ENCODE results near the gene TPRA1. TPM values are rescaled to one million over a fixed set of nuclear protein-coding genes. Genes with fewer than 3 reads are reported as not detected.

TPRA1 gene
- 10 to 100 TPM; 50.3 to 75.3 (median 67.5) TPM for total RNA-seq

DNA sequence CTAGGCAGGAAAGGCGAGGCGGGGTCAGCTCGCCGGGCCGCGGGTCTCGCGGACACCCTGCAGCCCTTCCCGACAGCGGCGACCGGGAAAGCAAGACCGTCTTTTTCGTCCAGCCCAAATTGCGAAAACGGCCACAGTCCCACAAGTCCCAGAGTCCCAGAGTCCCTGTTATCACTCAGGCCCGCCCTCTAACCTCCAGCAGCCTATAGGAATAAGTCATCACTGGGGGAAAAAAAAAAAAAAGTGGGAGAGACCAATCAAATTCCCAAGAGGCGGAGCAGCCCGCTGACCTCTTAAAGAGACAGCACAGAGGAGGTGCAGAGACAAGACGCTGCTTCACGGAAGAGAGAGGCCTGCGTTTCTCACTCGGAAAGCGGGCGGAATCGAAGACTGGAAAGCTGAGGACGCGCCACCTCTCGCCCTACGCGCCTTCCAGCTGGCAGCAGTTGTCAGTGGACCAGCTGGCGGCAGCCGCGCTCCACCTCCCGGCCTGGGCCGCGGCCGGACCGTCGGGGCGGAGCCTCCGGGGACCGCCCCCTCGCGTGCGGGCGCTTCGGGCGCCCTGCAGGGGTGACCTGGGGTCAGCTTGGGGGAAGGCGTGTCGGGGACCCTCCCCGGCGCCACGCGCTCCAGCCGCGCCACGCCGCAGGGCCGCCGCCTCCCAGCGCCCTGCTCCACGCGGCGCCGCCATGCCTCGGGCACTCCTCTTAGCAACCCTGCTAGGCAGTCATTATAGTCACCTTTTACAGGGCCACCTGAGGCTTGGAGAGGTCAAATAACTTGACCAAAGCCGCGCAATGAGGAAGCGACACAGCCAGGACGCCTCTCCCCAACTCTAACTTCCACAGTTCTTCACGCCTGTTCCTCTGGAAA lies at the start of gene TPRA1:
Gene TPRA1, minus strand, starts transcription at position 141 of the 873 bp plus-strand sequence. CDS start 10,587 bp downstream, outside the sequence.
- WGBS, 2 donors, result 0 to 1% methylated on average over 27 to 72 of the region's 72 CpGs

DNA sequence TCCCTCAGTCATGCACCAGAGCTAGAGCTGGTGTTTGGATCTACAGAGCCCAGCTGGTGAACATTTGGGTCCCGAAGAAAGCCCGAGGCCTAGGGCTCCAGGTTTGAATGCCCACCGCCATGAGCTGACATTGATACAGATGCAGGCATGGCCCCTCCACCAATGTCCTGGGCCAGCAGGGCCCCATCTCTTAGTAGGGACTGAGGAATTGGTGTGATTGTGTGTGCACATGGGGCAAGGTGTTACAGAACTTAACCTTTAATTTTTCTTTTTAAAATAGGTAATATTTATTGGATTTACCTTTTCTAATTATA lies 49.5 kb upstream of the TPRA1 start:
- Histone ChIP-seq H3K4me1 (no peaks in the 10 kb centered on the region), H3K4me3 (no peak overlapping the region), H3K27ac (no peak overlapping the region), H3K36me3 (no peaks in the 10 kb centered on the region), H3K9me3 (no peaks in the 10 kb centered on the region), H3K27me3 (no peaks in the 10 kb centered on the region)
- no peak for TF ChIP-seq EP300 (IDR thresholded peaks at IDR 0.05)
- no peak for TF ChIP-seq POLR2A (IDR thresholded peaks at IDR 0.05)
- TF ChIP-seq, protein P1, sequence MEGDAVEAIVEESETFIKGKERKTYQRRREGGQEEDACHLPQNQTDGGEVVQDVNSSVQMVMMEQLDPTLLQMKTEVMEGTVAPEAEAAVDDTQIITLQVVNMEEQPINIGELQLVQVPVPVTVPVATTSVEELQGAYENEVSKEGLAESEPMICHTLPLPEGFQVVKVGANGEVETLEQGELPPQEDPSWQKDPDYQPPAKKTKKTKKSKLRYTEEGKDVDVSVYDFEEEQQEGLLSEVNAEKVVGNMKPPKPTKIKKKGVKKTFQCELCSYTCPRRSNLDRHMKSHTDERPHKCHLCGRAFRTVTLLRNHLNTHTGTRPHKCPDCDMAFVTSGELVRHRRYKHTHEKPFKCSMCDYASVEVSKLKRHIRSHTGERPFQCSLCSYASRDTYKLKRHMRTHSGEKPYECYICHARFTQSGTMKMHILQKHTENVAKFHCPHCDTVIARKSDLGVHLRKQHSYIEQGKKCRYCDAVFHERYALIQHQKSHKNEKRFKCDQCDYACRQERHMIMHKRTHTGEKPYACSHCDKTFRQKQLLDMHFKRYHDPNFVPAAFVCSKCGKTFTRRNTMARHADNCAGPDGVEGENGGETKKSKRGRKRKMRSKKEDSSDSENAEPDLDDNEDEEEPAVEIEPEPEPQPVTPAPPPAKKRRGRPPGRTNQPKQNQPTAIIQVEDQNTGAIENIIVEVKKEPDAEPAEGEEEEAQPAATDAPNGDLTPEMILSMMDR (IDR thresholded peaks at IDR 0.05), result no peak
- 90 to 100% methylated on average over 3 of the region's 3 CpGs for WGBS, 2 donors
- DNase-seq (ENCODE audit: low spot score in 2 of 2), result no peak

More for the DNA sequence above, at the start of gene TPRA1:
- H3K27me3 ChIP-seq, result no peaks in the 10 kb centered on the region
- H3K9me3 ChIP-seq, result no peaks in the 10 kb centered on the region
- H3K36me3 ChIP-seq, result no peaks in the 10 kb centered on the region
- H3K27ac ChIP-seq, result peak within 1 kb of the TSS; percentile 71 to 92 (median 88)
- H3K4me1 ChIP-seq, result peaks cover 0 to 45% (median 27%) of the 10 kb centered on the region in 4 donors
- H3K4me3 ChIP-seq, result peak within 1 kb of the TSS; percentile 83 to 97 (median 91)
- peak; percentile 81 to 92 for DNase-seq (ENCODE audit: low spot score in 2 of 2)
- TF ChIP-seq POLR2A (IDR thresholded peaks at IDR 0.05), result peak in 1 of 2 donors; percentile 71
- TF ChIP-seq, protein P1 (IDR thresholded peaks at IDR 0.05), result peak in 3 of 5 experiments; percentile 10 to 49 (median 21)
- TF ChIP-seq EP300 (IDR thresholded peaks at IDR 0.05), result peak; percentile 66 to 75

DNA sequence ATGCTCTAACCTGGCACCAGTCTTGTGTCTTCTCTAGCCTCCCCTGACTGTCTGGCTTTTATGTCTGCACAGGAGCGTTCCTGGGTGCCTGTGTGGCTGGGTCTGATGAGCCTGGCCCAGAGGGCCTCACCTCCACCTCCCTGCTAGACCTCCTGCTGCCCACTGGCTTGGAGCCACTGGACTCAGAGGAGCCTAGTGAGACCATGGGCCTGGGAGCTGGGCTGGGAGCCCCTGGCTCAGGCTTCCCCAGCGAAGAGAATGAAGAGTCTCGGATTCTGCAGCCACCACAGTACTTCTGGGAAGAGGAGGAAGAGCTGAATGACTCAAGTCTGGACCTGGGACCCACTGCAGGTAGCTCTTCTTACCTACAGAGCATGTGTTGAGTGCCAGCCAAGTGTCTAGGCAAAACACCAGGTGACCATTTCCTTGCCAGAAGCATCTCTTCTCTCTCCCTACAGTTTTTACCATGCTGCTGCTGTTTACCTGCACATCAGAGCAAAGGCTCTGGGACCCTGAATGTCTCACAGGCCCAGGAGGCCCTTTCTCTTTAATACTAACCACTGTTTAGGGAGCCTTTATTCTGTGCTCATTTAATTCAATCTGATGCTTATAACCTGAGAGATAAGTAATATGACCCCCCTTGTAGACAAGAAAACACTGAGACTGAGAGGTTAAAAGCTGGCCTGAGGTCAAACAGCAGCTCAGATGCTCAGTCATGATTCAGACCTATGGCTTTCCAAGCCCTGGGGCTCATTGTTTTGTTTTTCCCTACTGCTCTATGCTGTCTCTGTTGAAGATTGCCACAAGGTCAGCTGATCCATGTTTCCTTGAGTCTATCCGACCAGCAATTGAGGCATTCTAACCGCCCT lies 48.9 kb upstream of the TPRA1 start:
- TF ChIP-seq POLR2A (IDR thresholded peaks at IDR 0.05) (no peak), EP300 (IDR thresholded peaks at IDR 0.05) (no peak)
- TF ChIP-seq, protein P1 (IDR thresholded peaks at IDR 0.05), result no peak
- Histone ChIP-seq H3K27me3 (no peaks in the 10 kb centered on the region), H3K9me3 (no peaks in the 10 kb centered on the region), H3K36me3 (no peaks in the 10 kb centered on the region), H3K27ac (no peak overlapping the region), H3K4me3 (no peak overlapping the region), H3K4me1 (no peaks in the 10 kb centered on the region)
- WGBS, 2 donors, result 76 to 78% methylated on average over 5 of the region's 5 CpGs
- DNase-seq (ENCODE audit: low spot score in 2 of 2), result no peak

DNA sequence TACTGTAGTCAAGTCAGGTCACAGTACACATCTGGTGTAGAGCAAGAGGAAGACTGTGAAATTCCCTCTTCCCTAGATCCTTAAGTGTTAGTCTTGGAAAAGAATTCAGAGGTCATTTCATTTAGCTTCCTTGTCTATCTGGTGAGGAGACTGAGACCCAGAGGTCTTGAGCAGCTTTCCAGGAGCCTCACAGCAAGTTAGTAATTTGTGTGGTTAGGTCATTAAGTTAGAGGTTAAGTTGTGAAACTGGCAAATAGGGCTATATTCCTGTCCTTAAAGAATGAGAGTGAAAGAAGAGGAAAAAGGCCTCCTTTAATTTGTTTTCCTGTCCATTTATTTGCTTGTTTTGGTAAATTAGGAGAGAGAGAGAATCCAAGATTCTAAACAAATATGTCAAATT lies 47.4 kb upstream of the TPRA1 start:
- H3K36me3 ChIP-seq, result no peaks in the 10 kb centered on the region
- H3K4me1 ChIP-seq, result no peaks in the 10 kb centered on the region
- H3K27ac ChIP-seq, result no peak overlapping the region
- H3K4me3 ChIP-seq, result no peak overlapping the region
- TF ChIP-seq, protein P1 (IDR thresholded peaks at IDR 0.05), result no peak
- TF ChIP-seq EP300 (IDR thresholded peaks at IDR 0.05) (no peak), POLR2A (IDR thresholded peaks at IDR 0.05) (no peak)
- no peaks in the 10 kb centered on the region for H3K27me3 ChIP-seq
- DNase-seq (ENCODE audit: low spot score in 2 of 2), result no peak
- no peaks in the 10 kb centered on the region for H3K9me3 ChIP-seq
